Fibroblast of villous mesenchyme (primary cell): ENCODE measurements around the gene PDZD8. TPM values are rescaled to one million over a fixed set of nuclear protein-coding genes. Genes with fewer than 3 reads are reported as not detected.
"Not testable (repeated sequence)": the region's sequence is repeated elsewhere in the genome, so short reads cannot be mapped to it uniquely, and the experiment has no call there.

Source experiments
- DNase-seq: peaks from one replicate; pipeline ENCODE4 v3.0.0-alpha.2; 2010; ENCODE audit warnings: low read depth
- H3K4me3 ChIP-seq: 2 replicates; pipeline ENCODE4 v1.5.1; 2011; ENCODE audit warnings: low read depth, mild to moderate bottlenecking, low read length
- CTCF ChIP-seq: IDR thresholded peaks from 2 replicates; pipeline ENCODE4 v1.5.1; 2012; ENCODE audit warnings: low read depth, mild to moderate bottlenecking, low read length; ENCODE audit not compliant: insufficient read depth
- total RNA-seq: library from RNA; depleted of rRNA; stranded (reverse); fragments of >200 nt; gene quantifications from 2 replicates; pipeline ENCODE4 v1.2.3, GENCODE V29; 2012

The PDZD8 gene
- total RNA-seq, 1 donor, result 37.1 TPM

- no peak for DNase-seq
- no peak for TF ChIP-seq CTCF
Observed at GRCh38 chr10:117300671-117301070, 74.6 kb downstream of the PDZD8 start.

GRCh38 chr10:117299435-117299834 is 75.8 kb downstream of the PDZD8 start:
- no peak for TF ChIP-seq CTCF
- no peak overlapping the region for H3K4me3 ChIP-seq
- no peak for DNase-seq

More at GRCh38 chr10:117300671-117301070, 74.6 kb downstream of the PDZD8 start:
- no peak overlapping the region for H3K4me3 ChIP-seq

GRCh38 chr10:117298219-117298618 is 77.0 kb downstream of the PDZD8 start:
- no peak for DNase-seq
- no peak overlapping the region for H3K4me3 ChIP-seq
- TF ChIP-seq CTCF, result no peak

GRCh38 chr10:117294735-117295134 is 80.5 kb downstream of the PDZD8 start:
- no peak for TF ChIP-seq CTCF
- H3K4me3 ChIP-seq, result no peak overlapping the region
- DNase-seq, result no peak

- no peak for TF ChIP-seq CTCF
- DNase-seq, result no peak
- no peak overlapping the region for H3K4me3 ChIP-seq
Observed at GRCh38 chr10:117294039-117294645, 81.1 kb downstream of the PDZD8 start.

GRCh38 chr10:117290872-117291271 is 84.4 kb downstream of the PDZD8 start:
- not testable (repeated sequence) for H3K4me3 ChIP-seq, DNase-seq

- DNase-seq, result no peak
- no peak overlapping the region for H3K4me3 ChIP-seq
- no peak for TF ChIP-seq CTCF
Observed at GRCh38 chr10:117284716-117285494, 90.3 kb downstream of the PDZD8 start.
